Adrenal gland (tissue), 5 donors: ENCODE data around the gene CELF5.
"Not testable (repeated sequence)": the region's sequence is repeated elsewhere in the genome, so short reads cannot be mapped to it uniquely, and the experiment has no call there.

Experiments used
- POLR2A ChIP-seq, 2 donors: fragments of 450-650 bp; IDR thresholded peaks; one replicate each; pipeline ENCODE4 v1.6.1; 2017; ENCODE audit warnings: antibody characterized with exemption in 2 of 2, mild to moderate bottlenecking in 2 of 2, moderate library complexity in 1 of 2
- TF ChIP-seq, protein P1 (sequence below), 6 experiments: fragments of 450-650 bp in 4 of 6; fragments of 200-600 bp in 2 of 6; sonication (generic) in 1 of 6; IDR thresholded peaks; 1 replicate in 5 of 6; 2 replicates in 1 of 6; pipeline versions ENCODE4 v1.5.1 to v1.8.0; 2016 to 2021; ENCODE audit warnings: antibody characterized with exemption in 6 of 6, mild to moderate bottlenecking in 2 of 6, moderate library complexity in 1 of 6
- donor health status: DM: no; HTN: no; CAD: no.

GRCh38 chr19:3221576-3221975, 2.9 kb upstream of the CELF5 start:
- TF ChIP-seq, protein P1, sequence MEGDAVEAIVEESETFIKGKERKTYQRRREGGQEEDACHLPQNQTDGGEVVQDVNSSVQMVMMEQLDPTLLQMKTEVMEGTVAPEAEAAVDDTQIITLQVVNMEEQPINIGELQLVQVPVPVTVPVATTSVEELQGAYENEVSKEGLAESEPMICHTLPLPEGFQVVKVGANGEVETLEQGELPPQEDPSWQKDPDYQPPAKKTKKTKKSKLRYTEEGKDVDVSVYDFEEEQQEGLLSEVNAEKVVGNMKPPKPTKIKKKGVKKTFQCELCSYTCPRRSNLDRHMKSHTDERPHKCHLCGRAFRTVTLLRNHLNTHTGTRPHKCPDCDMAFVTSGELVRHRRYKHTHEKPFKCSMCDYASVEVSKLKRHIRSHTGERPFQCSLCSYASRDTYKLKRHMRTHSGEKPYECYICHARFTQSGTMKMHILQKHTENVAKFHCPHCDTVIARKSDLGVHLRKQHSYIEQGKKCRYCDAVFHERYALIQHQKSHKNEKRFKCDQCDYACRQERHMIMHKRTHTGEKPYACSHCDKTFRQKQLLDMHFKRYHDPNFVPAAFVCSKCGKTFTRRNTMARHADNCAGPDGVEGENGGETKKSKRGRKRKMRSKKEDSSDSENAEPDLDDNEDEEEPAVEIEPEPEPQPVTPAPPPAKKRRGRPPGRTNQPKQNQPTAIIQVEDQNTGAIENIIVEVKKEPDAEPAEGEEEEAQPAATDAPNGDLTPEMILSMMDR (IDR thresholded peaks at IDR 0.05): not testable (repeated sequence)
- TF ChIP-seq POLR2A (IDR thresholded peaks at IDR 0.05): not testable (repeated sequence)
